DMS153 treated with DMSO at 0.1 percent for 48 hours (cell line): ENCODE data around the gene FHIP1A.

Experiments
- DNase-seq: peaks from one replicate; lab custom pipeline; 2025; ENCODE audit not compliant: unreplicated experiment; lab: John Stamatoyannopoulos, UW

Gene FHIP1A

DNA sequence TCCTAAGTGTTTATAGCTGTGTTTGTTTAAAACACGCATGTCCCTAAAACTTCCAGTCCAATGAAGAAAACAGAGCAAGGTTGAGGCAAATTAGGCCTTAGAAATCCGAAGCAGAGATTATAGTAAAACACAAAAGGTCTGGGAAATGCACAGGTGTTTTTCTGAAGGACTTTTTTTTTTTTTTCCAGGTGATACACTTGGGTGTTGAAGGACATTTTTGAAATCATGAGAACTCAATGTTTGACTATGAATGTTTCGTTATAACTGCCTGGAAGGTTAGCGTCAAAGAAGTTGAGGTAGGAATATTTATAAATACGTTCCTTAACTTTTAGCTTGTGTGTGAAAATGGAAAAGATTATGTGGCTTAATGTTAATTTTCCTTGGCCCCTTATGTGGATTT lies 45.5 kb downstream of the FHIP1A start:
- DNase-seq, result no peak

DNA sequence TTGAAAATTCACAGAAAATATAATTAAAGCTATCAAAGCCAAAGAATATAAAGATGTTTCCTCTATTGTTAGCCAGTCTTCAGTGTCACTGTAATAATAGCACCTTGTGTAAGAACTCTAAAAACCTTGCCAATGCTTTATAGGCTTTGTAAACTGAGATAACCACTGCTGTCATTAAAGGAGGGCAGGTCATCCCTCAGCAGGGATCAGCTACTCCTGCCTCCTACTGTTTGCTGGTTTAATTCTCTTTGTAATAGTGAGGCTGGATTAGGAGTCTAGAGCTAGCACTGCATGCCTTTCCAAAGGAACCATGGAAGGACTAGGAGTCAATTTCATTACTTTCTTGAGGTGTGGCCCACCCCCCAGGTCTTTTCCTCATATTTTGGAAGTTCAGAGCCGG lies 46.2 kb downstream of the FHIP1A start:
- DNase-seq, result no peak

DNA sequence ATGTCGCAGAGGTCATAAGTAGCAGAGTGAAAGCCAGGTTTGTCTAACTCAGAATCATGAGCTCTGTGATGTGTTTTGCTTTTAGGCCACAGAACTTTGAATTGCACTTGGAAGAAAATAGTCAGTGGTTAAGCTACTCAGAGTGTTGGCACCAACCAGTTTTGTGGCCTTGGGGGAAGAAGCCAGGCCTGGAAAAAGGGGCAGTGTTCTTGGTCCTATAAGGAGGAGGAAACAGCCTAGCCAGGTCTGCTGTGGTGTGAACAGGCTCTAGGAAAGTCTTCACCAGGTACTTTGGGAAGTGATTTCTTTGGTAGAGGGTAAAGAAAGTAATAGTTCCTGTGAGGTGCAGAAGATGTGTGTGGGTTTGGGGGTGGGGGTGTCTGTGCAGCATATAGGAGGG lies 49.2 kb downstream of the FHIP1A start:
- no peak for DNase-seq
